IMR-90 (cell line): ENCODE data around the gene KRTAP10-5. TPM values are rescaled to one million over a fixed set of nuclear protein-coding genes. Genes with fewer than 3 reads are reported as not detected.

Experiments used
- ATAC-seq: fragments of 200-7000 bp; cut with Tn5 transposase; 2 replicates; pipeline ENCODE4 v1.9.1; 2020; ENCODE audit warnings: low read depth, mild to moderate bottlenecking, moderate library complexity
- BruUV-seq: library from RNA; stranded (reverse); fragments of 400-500 nt; replicated peaks from 2 replicates; lab custom pipeline; 2021; lab: Mats Ljungman, UMichigan
- CTCF ChIA-PET: fragments of 300-600 bp; formaldehyde crosslinking; extraction: SDS; loops from one replicate; lab custom pipeline; 2021; ENCODE audit warnings: antibody characterized with exemption; lab: Yijun Ruan, JAX
- POLR2A ChIA-PET: fragments of 300-600 bp; sonication (Branson Sonifier 250); formaldehyde crosslinking; loops from one replicate; lab custom pipeline; 2022; ENCODE audit warnings: antibody characterized with exemption; ENCODE audit not compliant: unreplicated experiment; lab: Charles Lee
- DNase-seq: peaks from one replicate; pipeline ENCODE4 v3.0.0; 2013
- H2AFZ ChIP-seq: replicated peaks from 2 replicates; pipeline ENCODE3; 2013; ENCODE audit warnings: low read length, mild to moderate bottlenecking; ENCODE audit not compliant: poor library complexity
- H2AK5ac ChIP-seq: 2 replicates; pipeline ENCODE4 v1.6.1; 2013; ENCODE audit warnings: low read depth, low read length, inconsistent platforms
- H2AK9ac ChIP-seq: replicated peaks from 2 replicates; pipeline ENCODE3; 2013; ENCODE audit warnings: mild to moderate bottlenecking, low read depth, low read length, moderate library complexity; ENCODE audit not compliant: poor library complexity
- H2BK120ac ChIP-seq: 2 replicates; pipeline ENCODE4 v1.6.1; 2013; ENCODE audit warnings: low read depth, low read length, inconsistent platforms
- H2BK15ac ChIP-seq: 3 replicates; pipeline ENCODE4 v1.6.1; 2013; ENCODE audit warnings: low read depth, low read length, inconsistent platforms
- H2BK20ac ChIP-seq: 2 replicates; pipeline ENCODE4 v1.6.1; 2013; ENCODE audit warnings: low read depth, mild to moderate bottlenecking, inconsistent platforms, low read length, moderate library complexity
- H2BK5ac ChIP-seq: 2 replicates; pipeline ENCODE4 v1.6.1; 2013; ENCODE audit warnings: mild to moderate bottlenecking, low read depth, low read length, inconsistent platforms; ENCODE audit not compliant: poor library complexity, severe bottlenecking
- H3K14ac ChIP-seq: replicated peaks from 2 replicates; pipeline ENCODE4 v1.6.1; 2013; ENCODE audit warnings: low read depth, low read length, inconsistent platforms
- H3K18ac ChIP-seq: 2 replicates; pipeline ENCODE4 v1.6.1; 2013; ENCODE audit warnings: low read depth, low read length, control low read depth
- H3K23ac ChIP-seq: 2 replicates; pipeline ENCODE4 v1.6.1; 2013; ENCODE audit warnings: low read depth, low read length, inconsistent platforms
- H3K27ac ChIP-seq: 2 replicates; pipeline ENCODE4 v1.5.1; 2013; ENCODE audit warnings: mild to moderate bottlenecking, control low read depth, low read length; ENCODE audit not compliant: insufficient read depth
- H3K27me3 ChIP-seq: 2 replicates; pipeline ENCODE4 v1.6.1; 2013; ENCODE audit warnings: low read length; ENCODE audit not compliant: control insufficient read depth, insufficient read depth
- H3K36me3 ChIP-seq: 2 replicates; pipeline ENCODE4 v1.6.1; 2013; ENCODE audit warnings: low read length, mixed read lengths; ENCODE audit not compliant: control insufficient read depth, insufficient read depth
- H3K4ac ChIP-seq: 2 replicates; pipeline ENCODE4 v1.6.1; 2013; ENCODE audit warnings: low read depth, low read length, inconsistent platforms
- H3K4me1 ChIP-seq: 2 replicates; pipeline ENCODE4 v1.6.1; 2013; ENCODE audit warnings: low read length, mixed read lengths; ENCODE audit not compliant: control insufficient read depth, insufficient read depth
- H3K4me2 ChIP-seq: 2 replicates; pipeline ENCODE4 v1.6.1; 2013; ENCODE audit warnings: low read depth, mild to moderate bottlenecking, control low read depth, low read length, moderate library complexity
- H3K4me3 ChIP-seq: 2 replicates; pipeline ENCODE4 v1.5.1; 2013; ENCODE audit warnings: low read depth, mild to moderate bottlenecking, control low read depth, low read length, moderate library complexity; ENCODE audit not compliant: insufficient read depth
- H3K56ac ChIP-seq: 2 replicates; pipeline ENCODE4 v1.6.1; 2013; ENCODE audit warnings: low read length, inconsistent platforms; ENCODE audit not compliant: insufficient read depth; ENCODE audit errors: extremely low read depth
- H3K79me1 ChIP-seq, 2 experiments: 2 replicates each; pipeline ENCODE4 v1.6.1; 2013; ENCODE audit warnings: low read length in 2 of 2, inconsistent platforms in 1 of 2, low read depth in 1 of 2
- H3K9ac ChIP-seq: 2 replicates; pipeline ENCODE4 v1.6.1; 2013; ENCODE audit warnings: low read depth, low read length, control low read depth
- H3K9me1 ChIP-seq: 2 replicates; pipeline ENCODE4 v1.6.1; 2013; ENCODE audit warnings: low read length, inconsistent platforms; ENCODE audit not compliant: insufficient read depth
- H3K9me3 ChIP-seq: 2 replicates; pipeline ENCODE4 v1.6.1; 2013; ENCODE audit warnings: low read length; ENCODE audit not compliant: control insufficient read depth, insufficient read depth
- H4K20me1 ChIP-seq: 2 replicates; pipeline ENCODE4 v1.6.1; 2013; ENCODE audit warnings: low read length, inconsistent platforms; ENCODE audit not compliant: insufficient read depth
- H4K5ac ChIP-seq: 2 replicates; pipeline ENCODE4 v1.6.1; 2013; ENCODE audit warnings: mild to moderate bottlenecking, low read depth, low read length, control low read depth
- H4K8ac ChIP-seq, 2 experiments: 2 replicates each; pipeline ENCODE4 v1.6.1; 2013; ENCODE audit warnings: low read depth in 2 of 2, low read length in 2 of 2, control low read depth in 1 of 2, inconsistent platforms in 1 of 2
- H4K91ac ChIP-seq: 2 replicates; pipeline ENCODE4 v1.6.1; 2013; ENCODE audit warnings: low read depth, low read length, inconsistent platforms; ENCODE audit not compliant: insufficient read depth
- BHLHE40 ChIP-seq: fragments of 150-350 bp; IDR thresholded peaks from 2 replicates; pipeline ENCODE4 v1.6.1; 2016; ENCODE audit warnings: mild to moderate bottlenecking, low read depth, low read length
- CEBPB ChIP-seq: IDR thresholded peaks from 2 replicates; pipeline ENCODE4 v1.6.1; 2012; ENCODE audit warnings: low read depth, low read length, improper control_type of control experiment
- CHD1 ChIP-seq: IDR thresholded peaks from 2 replicates; pipeline ENCODE4 v1.6.1; 2012; ENCODE audit warnings: low read depth, low read length, improper control_type of control experiment
- CTCF ChIP-seq: conservative IDR thresholded peaks from 2 replicates; pipeline ENCODE4 v1.5.1; 2012; ENCODE audit warnings: mild to moderate bottlenecking, low read depth, low read length, improper control_type of control experiment
- ELK1 ChIP-seq: fragments of 150-350 bp; IDR thresholded peaks from 2 replicates; pipeline ENCODE4 v1.6.1; 2016; ENCODE audit warnings: low read depth, mild to moderate bottlenecking, low read length, moderate library complexity, borderline replicate concordance
- FOS ChIP-seq: fragments of 150-350 bp; IDR thresholded peaks from 2 replicates; pipeline ENCODE4 v1.6.1; 2016; ENCODE audit warnings: low read depth, low read length
- MAFK ChIP-seq: IDR thresholded peaks from 2 replicates; pipeline ENCODE4 v1.6.1; 2012; ENCODE audit warnings: low read depth, low read length, improper control_type of control experiment
- MAZ ChIP-seq: IDR thresholded peaks from 2 replicates; pipeline ENCODE4 v1.6.1; 2012; ENCODE audit warnings: low read depth, mild to moderate bottlenecking, low read length, improper control_type of control experiment, moderate library complexity, borderline replicate concordance
- MXI1 ChIP-seq: IDR thresholded peaks from 2 replicates; pipeline ENCODE4 v1.6.1; 2012; ENCODE audit warnings: low read depth, mild to moderate bottlenecking, low read length, moderate library complexity, borderline replicate concordance
- NFE2L2 ChIP-seq: fragments of 150-350 bp; IDR thresholded peaks from 2 replicates; pipeline ENCODE4 v1.6.1; 2016; ENCODE audit warnings: low read depth, mild to moderate bottlenecking, low read length
- POLR2A ChIP-seq: IDR thresholded peaks from 2 replicates; pipeline ENCODE4 v1.6.1; 2012; ENCODE audit warnings: mild to moderate bottlenecking, low read depth, low read length
- RAD21 ChIP-seq: IDR thresholded peaks from 2 replicates; pipeline ENCODE4 v1.6.1; 2012; ENCODE audit warnings: low read length, improper control_type of control experiment
- RCOR1 ChIP-seq: IDR thresholded peaks from 2 replicates; pipeline ENCODE4 v1.6.1; 2012; ENCODE audit warnings: mild to moderate bottlenecking, low read length, improper control_type of control experiment; ENCODE audit not compliant: insufficient replicate concordance
- RFX5 ChIP-seq: IDR thresholded peaks from 2 replicates; pipeline ENCODE4 v1.8.0; 2012; ENCODE audit warnings: low read depth, mild to moderate bottlenecking, low read length, moderate library complexity
- SMC3 ChIP-seq: fragments of 150-350 bp; IDR thresholded peaks from 2 replicates; pipeline ENCODE4 v1.6.1; 2016; ENCODE audit warnings: low read depth, mild to moderate bottlenecking, antibody characterized with exemption, low read length, moderate library complexity
- USF2 ChIP-seq: fragments of 150-350 bp; IDR thresholded peaks from 2 replicates; pipeline ENCODE4 v1.6.1; 2017; ENCODE audit warnings: mild to moderate bottlenecking, antibody characterized with exemption, low read length, low read depth
- WGBS, 2 experiments: methylation state at CpG; one replicate each; pipeline versions ENCODE4 v1.1.5 to v1.1.7; 2013; ENCODE audit warnings: missing lambda C conversion rate in 2 of 2; ENCODE audit not compliant: insufficient read length in 1 of 2; ENCODE audit errors: extremely low coverage in 2 of 2; 5-methylcytosine and 5-hydroxymethylcytosine counted together
- dilution Hi-C: fragments of 300-500 bp; cut with HindIII; formaldehyde crosslinking; loops from one replicate; pipeline ENCODE4 v1.14.3; 2018; ENCODE audit warnings: low sequenced_read_pairs; ENCODE audit not compliant: unreplicated experiment
- in situ Hi-C: fragments of 300-500 bp; cut with MboI; formaldehyde crosslinking; loops from 3 replicates; pipeline ENCODE4 v1.14.3; 2019; ENCODE audit warnings: low sequenced_read_pairs, inconsistent platforms, mixed read lengths
- intact Hi-C: fragments of 100-400 bp; cut with micrococcal nuclease; formaldehyde crosslinking; loops from 2 replicates; pipeline ENCODE4 v1.10.0; 2022
- polyA plus RNA-seq, 3 experiments: library from polyadenylated mRNA; depleted of rRNA; stranded (reverse); fragments of >200 nt; gene quantifications; 2 replicates each; pipeline ENCODE4 v1.2.3, GENCODE V29; 2012; ENCODE audit warnings: low replicate concordance in 1 of 3
- total RNA-seq: library from RNA; depleted of rRNA; stranded (reverse); fragments of >200 nt; gene quantifications from 2 replicates; pipeline ENCODE4 v1.2.3, GENCODE V29; 2012

The KRTAP10-5 gene
- total and polyA plus RNA-seq, 2 of the 4 experiments (the other 2 are of a cell fraction): not detected

- dilution Hi-C loops: no loop called here
These were observed 4.4 kb downstream of the KRTAP10-5 start for GRCh38 chr21:44576025-44576420.

More at GRCh38 chr21:44576025-44576420, 4.4 kb downstream of the KRTAP10-5 start:
- no peak overlapping the region for H2AK5ac ChIP-seq
- intact Hi-C loops (no loop called here), in situ Hi-C loops (no loop called here)
- H4K91ac ChIP-seq: no peak overlapping the region
- H3K27me3 ChIP-seq: peaks cover 3% of the 10 kb centered on the region; the same call in 1 of the 2 replicates
- H3K56ac ChIP-seq: no peak overlapping the region
- H4K5ac ChIP-seq: no peak overlapping the region
- H3K27ac ChIP-seq: no peak overlapping the region
- H3K79me1 ChIP-seq: no peaks in the 10 kb centered on the region
- ChIA-PET CTCF (no interaction called here), POLR2A (no interaction called here)
- H2BK120ac ChIP-seq: no peak overlapping the region
- WGBS, 2 experiments: 66% methylated on average over 7 of the region's 10 CpGs; no CpG with 5 or more reads in 1 of the 2 experiments
- H3K9ac ChIP-seq: no peak overlapping the region
- H4K8ac ChIP-seq: no peak overlapping the region
- no peaks in the 10 kb centered on the region for H4K20me1 ChIP-seq
- no peaks in the 10 kb centered on the region for H3K9me1 ChIP-seq
- H3K14ac ChIP-seq: no peak overlapping the region
- H2BK15ac ChIP-seq: no peak overlapping the region
- H3K4ac ChIP-seq: no peak overlapping the region
- TF ChIP-seq RFX5 (no peak), CHD1 (no peak), POLR2A (no peak), CEBPB (no peak), ELK1 (no peak), RAD21 (no peak), NFE2L2 (no peak), BHLHE40 (no peak), USF2 (no peak), SMC3 (no peak), FOS (no peak), CTCF (no peak), MAFK (no peak), MXI1 (no peak), MAZ (no peak), RCOR1 (no peak)
- H3K18ac ChIP-seq: no peak overlapping the region
- no peak overlapping the region for H3K23ac ChIP-seq
- no TSS peak for BruUV-seq
- no peak overlapping the region for H2BK5ac ChIP-seq
- no peaks in the 10 kb centered on the region for H3K4me1 ChIP-seq
- H3K4me3 ChIP-seq: no peak overlapping the region
- H3K4me2 ChIP-seq: no peak overlapping the region
- no peaks in the 10 kb centered on the region for H3K36me3 ChIP-seq
- H2AK9ac ChIP-seq: no peak overlapping the region
- H2AFZ ChIP-seq: no peak overlapping the region
- peaks cover 13% of the 10 kb centered on the region for H3K9me3 ChIP-seq
- H2BK20ac ChIP-seq: no peak overlapping the region
- ATAC-seq: no peak
- no peak for DNase-seq
